KMS-11 (cell line): ENCODE measurements around the gene ZBED1.
"Not testable (repeated sequence)": the region's sequence is repeated elsewhere in the genome, so short reads cannot be mapped to it uniquely, and the experiment has no call there.

Experiments
- H2AFZ ChIP-seq: fragments of 200-600 bp; sonication (generic); 2 replicates; pipeline ENCODE4 v1.6.1; 2016; ENCODE audit warnings: antibody characterized with exemption, mixed run types, low read depth
- H3K27ac ChIP-seq: fragments of 200-600 bp; sonication (generic); 2 replicates; pipeline ENCODE4 v1.6.1; 2016; ENCODE audit warnings: mild to moderate bottlenecking, mixed run types
- H3K27me3 ChIP-seq: fragments of 200-600 bp; sonication (generic); 2 replicates; pipeline ENCODE4 v1.6.1; 2017; ENCODE audit warnings: mild to moderate bottlenecking, low read depth, mixed run types, moderate library complexity; ENCODE audit not compliant: insufficient read depth
- H3K36me3 ChIP-seq: fragments of 200-600 bp; sonication (generic); 2 replicates; pipeline ENCODE4 v1.6.1; 2017; ENCODE audit warnings: mild to moderate bottlenecking, mixed run types; ENCODE audit not compliant: insufficient read depth
- H3K4me1 ChIP-seq: fragments of 200-600 bp; sonication (generic); 2 replicates; pipeline ENCODE4 v1.6.1; 2016; ENCODE audit warnings: mild to moderate bottlenecking, low read depth, mixed run types; ENCODE audit not compliant: poor library complexity, severe bottlenecking
- H3K4me2 ChIP-seq: fragments of 200-600 bp; sonication (generic); 2 replicates; pipeline ENCODE4 v1.7.0; 2016; ENCODE audit warnings: mild to moderate bottlenecking, mixed run types
- H3K4me3 ChIP-seq: fragments of 200-600 bp; sonication (generic); IDR thresholded peaks from 2 replicates; pipeline ENCODE4 v1.6.1; 2017; ENCODE audit warnings: low read depth, low read length, mixed read lengths; ENCODE audit not compliant: insufficient read depth
- H3K79me2 ChIP-seq: fragments of 200-600 bp; sonication (generic); 2 replicates; pipeline ENCODE4 v1.6.1; 2016; ENCODE audit warnings: low read depth, mixed run types; ENCODE audit not compliant: insufficient read depth
- H3K9ac ChIP-seq: fragments of 200-600 bp; sonication (generic); 2 replicates; pipeline ENCODE4 v1.6.1; 2016; ENCODE audit warnings: mild to moderate bottlenecking, mixed run types
- H4K20me1 ChIP-seq: fragments of 200-600 bp; sonication (generic); 2 replicates; pipeline ENCODE4 v1.6.1; 2016; ENCODE audit warnings: mild to moderate bottlenecking, mixed run types; ENCODE audit not compliant: insufficient read depth
- TF ChIP-seq, protein P1 (sequence below): fragments of 200-600 bp; sonication (generic); conservative IDR thresholded peaks from 2 replicates; pipeline ENCODE4 v1.6.1; 2017; ENCODE audit warnings: low read depth, mild to moderate bottlenecking, antibody characterized with exemption, low read length, moderate library complexity, mixed read lengths

The ZBED1 gene

DNA sequence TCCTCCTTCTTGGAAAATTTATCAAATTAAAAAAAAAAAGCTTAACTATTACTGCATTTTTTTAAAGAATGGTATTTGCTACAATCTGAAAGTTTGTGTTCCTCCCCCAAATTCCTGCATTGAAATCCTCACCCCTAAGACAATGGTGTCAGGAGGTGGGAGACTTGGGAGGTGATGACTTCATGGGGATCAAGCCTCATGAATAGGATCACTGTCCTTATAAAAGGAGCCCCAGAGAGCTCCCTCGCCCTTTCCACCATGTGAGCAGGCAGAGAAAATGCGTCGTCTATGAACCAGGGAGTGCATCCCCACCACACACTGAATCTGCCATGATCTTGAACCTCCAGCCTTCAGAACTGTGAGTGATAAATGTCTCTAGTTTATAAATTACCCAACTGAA is 38.0 kb downstream of the ZBED1 start:
- Histone ChIP-seq H3K79me2 (no peaks in the 10 kb centered on the region), H3K27me3 (no peaks in the 10 kb centered on the region), H3K4me3 (no peak overlapping the region), H3K9ac (no peak overlapping the region), H3K36me3 (no peaks in the 10 kb centered on the region), H3K4me1 (no peaks in the 10 kb centered on the region), H4K20me1 (no peaks in the 10 kb centered on the region), H2AFZ (no peak overlapping the region), H3K27ac (no peak overlapping the region), H3K4me2 (no peak overlapping the region)
- TF ChIP-seq, protein P1, sequence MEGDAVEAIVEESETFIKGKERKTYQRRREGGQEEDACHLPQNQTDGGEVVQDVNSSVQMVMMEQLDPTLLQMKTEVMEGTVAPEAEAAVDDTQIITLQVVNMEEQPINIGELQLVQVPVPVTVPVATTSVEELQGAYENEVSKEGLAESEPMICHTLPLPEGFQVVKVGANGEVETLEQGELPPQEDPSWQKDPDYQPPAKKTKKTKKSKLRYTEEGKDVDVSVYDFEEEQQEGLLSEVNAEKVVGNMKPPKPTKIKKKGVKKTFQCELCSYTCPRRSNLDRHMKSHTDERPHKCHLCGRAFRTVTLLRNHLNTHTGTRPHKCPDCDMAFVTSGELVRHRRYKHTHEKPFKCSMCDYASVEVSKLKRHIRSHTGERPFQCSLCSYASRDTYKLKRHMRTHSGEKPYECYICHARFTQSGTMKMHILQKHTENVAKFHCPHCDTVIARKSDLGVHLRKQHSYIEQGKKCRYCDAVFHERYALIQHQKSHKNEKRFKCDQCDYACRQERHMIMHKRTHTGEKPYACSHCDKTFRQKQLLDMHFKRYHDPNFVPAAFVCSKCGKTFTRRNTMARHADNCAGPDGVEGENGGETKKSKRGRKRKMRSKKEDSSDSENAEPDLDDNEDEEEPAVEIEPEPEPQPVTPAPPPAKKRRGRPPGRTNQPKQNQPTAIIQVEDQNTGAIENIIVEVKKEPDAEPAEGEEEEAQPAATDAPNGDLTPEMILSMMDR = no peak

DNA sequence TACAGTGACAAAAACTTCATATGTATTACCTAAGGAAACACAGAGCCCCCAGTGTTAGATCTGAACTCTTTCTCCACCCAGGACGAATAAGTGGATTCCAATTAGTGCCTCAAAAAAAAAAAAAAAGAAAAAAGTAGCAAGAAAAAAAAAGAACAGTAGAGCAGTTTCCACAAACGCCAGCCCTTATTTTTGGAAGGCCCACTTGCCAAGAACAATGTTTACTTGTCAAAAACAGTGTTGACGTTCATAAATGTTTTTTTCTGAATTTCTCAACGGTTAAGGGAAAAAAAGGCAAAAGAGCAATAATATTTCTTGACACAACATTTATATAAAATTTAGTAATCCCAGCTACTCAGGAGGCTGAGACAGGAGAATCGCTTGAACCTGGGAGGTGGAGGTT is 38.7 kb downstream of the ZBED1 start:
- Histone ChIP-seq H3K27me3 (no peaks in the 10 kb centered on the region), H3K4me1 (no peaks in the 10 kb centered on the region), H3K4me2 (no peak overlapping the region), H2AFZ (no peak overlapping the region), H3K79me2 (no peaks in the 10 kb centered on the region), H4K20me1 (no peaks in the 10 kb centered on the region), H3K36me3 (no peaks in the 10 kb centered on the region), H3K27ac (no peak overlapping the region), H3K4me3 (no peak overlapping the region), H3K9ac (no peak overlapping the region)
- TF ChIP-seq, protein P1 = no peak

DNA sequence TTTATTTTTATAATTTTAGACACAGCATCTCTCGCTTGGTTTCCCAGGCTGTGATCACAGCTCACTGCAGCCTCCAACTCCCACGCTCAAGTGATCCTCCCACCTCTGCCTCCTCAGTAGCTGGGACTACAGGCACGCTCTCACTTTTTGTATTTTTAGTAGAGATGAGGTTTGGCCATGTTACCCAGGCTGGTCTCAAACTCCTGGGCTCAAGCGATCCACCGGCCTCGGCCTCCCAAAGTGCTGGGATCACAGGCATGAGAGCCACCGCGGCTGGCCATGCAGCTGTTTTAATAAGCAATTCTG is 39.1 kb downstream of the ZBED1 start:
- Histone ChIP-seq H3K4me2 (no peak overlapping the region), H3K79me2 (no peaks in the 10 kb centered on the region), H3K4me3 (no peak overlapping the region), H3K27me3 (no peaks in the 10 kb centered on the region), H3K36me3 (no peaks in the 10 kb centered on the region), H4K20me1 (no peaks in the 10 kb centered on the region), H3K9ac (no peak overlapping the region), H2AFZ (no peak overlapping the region), H3K27ac (no peak overlapping the region), H3K4me1 (no peaks in the 10 kb centered on the region)
- TF ChIP-seq, protein P1 = no peak

DNA sequence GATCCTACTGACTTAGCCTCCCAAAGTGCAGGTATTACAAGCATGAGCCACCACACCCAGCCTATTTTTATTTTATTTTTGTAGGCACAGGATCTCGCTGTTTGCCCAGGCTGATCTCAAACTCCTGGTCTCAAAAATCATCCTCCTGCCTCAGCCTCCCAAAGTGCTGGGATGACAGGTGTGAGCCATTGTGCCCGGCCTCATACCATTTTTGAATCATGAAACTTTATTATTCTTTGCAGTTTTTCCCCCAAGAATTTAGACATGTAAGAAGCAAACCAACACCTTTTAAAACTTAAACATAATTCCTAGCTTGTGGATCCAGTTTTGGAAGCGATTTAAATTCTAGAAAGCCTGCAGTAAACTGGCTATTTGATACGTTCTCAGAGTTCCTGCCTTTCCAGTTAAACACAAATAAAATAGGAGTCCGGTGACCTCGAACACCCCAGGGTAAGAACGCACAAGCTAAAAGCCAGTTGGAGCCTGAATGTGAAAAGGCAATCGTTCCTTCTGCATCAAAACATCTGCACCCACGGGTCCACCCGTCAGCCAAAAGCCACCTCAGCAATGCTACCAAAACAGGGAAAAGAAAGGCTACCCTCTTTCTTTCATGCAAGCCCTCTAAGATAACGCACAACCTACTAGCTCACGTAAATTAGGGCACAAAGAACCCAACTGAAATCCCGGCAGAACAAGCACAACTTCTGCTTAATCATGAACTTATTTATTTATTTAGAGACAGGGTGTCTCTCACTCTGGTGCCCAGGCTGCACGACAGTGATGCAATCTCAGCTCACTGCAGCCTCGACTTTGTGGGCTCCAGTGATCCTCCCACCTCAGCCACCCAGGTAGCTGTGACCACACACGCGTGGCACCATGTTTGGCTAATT is 39.7 kb downstream of the ZBED1 start:
- not testable (repeated sequence) for H3K79me2 ChIP-seq, H2AFZ ChIP-seq, H3K4me3 ChIP-seq, H3K4me1 ChIP-seq, H3K27me3 ChIP-seq, H3K9ac ChIP-seq, H4K20me1 ChIP-seq, H3K27ac ChIP-seq, H3K36me3 ChIP-seq, H3K4me2 ChIP-seq

DNA sequence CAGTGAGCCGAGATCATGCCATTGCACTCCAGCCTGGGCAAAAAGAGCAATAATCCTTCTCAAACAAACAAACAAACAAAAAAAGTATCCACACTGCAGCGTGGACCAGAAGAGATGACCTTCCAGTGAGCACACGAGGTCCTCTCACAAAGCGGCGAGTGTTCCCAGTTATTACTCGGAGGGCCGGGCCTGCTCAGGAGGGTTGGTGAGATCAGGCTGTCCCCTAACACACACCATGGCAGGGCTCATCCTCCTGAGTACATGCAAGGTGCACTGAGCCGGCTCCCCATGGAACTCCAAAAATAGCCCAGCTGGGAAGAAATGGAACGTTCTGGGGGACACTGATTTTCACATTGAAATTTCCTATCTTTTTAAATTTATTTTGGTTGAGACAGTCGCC is 40.7 kb downstream of the ZBED1 start:
- H2AFZ ChIP-seq, H3K4me2 ChIP-seq, H3K9ac ChIP-seq, H3K4me3 ChIP-seq, H3K27ac ChIP-seq, H3K4me1 ChIP-seq, H3K27me3 ChIP-seq, H3K36me3 ChIP-seq, H3K79me2 ChIP-seq, H4K20me1 ChIP-seq: not testable (repeated sequence)
